ENCODE measurements around the gene SCUBE1. TPM values are rescaled to one million over a fixed set of nuclear protein-coding genes. Genes with fewer than 3 reads are reported as not detected.

SCUBE1 gene
- total RNA-seq, 1 donor from 2014 or later = 42.8 TPM

DNA sequence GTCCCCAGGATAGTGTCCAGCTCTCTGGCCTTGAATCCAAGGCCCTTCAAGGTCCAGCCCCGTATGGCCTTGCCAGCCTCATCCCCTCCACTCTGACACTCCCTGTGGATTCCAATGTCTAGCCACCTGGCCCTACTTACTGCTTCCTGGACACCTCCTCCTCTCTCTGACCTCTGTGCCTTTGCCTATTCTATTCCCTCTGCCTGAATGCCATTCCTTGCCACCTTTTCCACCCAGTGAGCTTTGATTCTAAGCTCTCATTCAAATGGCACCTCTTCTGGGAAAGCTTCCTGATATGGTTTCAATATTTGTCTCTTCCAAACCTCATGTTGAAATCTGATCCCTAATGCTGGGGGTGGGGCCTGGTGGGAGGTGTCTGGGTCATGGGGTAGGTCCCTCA lies 124.4 kb downstream of the SCUBE1 start:
- Mint-ChIP-seq H3K4me1 (ENCODE audit: unreplicated experiment) (peaks cover 2% of the 10 kb centered on the region), H3K27ac (no peak overlapping the region), H3K4me3 (no peak overlapping the region), H3K36me3 (peaks cover 3% of the 10 kb centered on the region), H3K27me3 (peaks cover 3% of the 10 kb centered on the region), H3K9me3 (no peaks in the 10 kb centered on the region)
- no peak for DNase-seq (ENCODE audit: extremely low spot score, unreplicated experiment)
- TF ChIP-seq, protein P1, sequence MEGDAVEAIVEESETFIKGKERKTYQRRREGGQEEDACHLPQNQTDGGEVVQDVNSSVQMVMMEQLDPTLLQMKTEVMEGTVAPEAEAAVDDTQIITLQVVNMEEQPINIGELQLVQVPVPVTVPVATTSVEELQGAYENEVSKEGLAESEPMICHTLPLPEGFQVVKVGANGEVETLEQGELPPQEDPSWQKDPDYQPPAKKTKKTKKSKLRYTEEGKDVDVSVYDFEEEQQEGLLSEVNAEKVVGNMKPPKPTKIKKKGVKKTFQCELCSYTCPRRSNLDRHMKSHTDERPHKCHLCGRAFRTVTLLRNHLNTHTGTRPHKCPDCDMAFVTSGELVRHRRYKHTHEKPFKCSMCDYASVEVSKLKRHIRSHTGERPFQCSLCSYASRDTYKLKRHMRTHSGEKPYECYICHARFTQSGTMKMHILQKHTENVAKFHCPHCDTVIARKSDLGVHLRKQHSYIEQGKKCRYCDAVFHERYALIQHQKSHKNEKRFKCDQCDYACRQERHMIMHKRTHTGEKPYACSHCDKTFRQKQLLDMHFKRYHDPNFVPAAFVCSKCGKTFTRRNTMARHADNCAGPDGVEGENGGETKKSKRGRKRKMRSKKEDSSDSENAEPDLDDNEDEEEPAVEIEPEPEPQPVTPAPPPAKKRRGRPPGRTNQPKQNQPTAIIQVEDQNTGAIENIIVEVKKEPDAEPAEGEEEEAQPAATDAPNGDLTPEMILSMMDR (conservative IDR thresholded peaks at IDR 0.05) = no peak

DNA sequence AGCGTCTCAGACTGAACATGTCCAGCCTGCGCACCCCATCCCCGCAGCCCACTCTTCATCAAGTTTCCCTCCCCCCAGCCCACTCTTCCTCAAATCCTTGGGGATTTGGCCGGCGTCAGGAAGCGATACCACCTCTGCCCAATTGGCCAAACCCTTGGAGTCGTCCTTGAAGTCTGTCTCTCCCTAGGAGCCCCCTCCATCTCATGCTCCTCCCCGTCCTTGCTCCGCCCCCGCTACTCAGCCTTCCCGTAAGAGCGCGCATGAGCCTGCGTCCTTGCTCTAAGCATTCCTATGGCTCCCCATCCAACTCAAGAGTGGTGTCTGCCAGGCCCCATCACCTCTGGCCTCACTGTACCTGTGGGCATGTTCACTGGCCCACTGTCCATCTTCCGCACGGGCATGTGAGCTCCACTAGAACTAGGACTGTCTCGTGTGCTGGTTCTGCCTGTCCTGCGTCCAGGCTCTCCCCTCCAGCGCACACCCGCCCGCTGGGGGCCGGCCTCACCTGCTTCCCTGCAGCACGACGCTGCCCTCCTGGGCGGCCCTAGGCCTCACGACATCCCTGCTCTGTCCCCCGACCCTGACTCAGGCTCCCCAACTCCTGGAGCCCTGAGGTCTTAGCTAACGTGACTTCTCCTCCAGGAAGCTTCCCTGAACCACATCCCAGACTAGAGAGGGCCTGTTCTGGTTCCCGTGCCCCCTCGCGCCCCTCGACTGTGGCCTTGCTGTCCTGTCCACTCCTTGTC lies 125.7 kb downstream of the SCUBE1 start:
- no peaks in the 10 kb centered on the region for H3K9me3 Mint-ChIP-seq
- H3K27ac Mint-ChIP-seq = no peak overlapping the region
- peaks cover 3% of the 10 kb centered on the region for H3K36me3 Mint-ChIP-seq
- H3K27me3 Mint-ChIP-seq = no peaks in the 10 kb centered on the region
- H3K4me1 Mint-ChIP-seq (ENCODE audit: unreplicated experiment) = peaks cover 8% of the 10 kb centered on the region
- H3K4me3 Mint-ChIP-seq = no peak overlapping the region
- DNase-seq (ENCODE audit: extremely low spot score, unreplicated experiment) = no peak
- TF ChIP-seq, protein P1 (conservative IDR thresholded peaks at IDR 0.05) = no peak

DNA sequence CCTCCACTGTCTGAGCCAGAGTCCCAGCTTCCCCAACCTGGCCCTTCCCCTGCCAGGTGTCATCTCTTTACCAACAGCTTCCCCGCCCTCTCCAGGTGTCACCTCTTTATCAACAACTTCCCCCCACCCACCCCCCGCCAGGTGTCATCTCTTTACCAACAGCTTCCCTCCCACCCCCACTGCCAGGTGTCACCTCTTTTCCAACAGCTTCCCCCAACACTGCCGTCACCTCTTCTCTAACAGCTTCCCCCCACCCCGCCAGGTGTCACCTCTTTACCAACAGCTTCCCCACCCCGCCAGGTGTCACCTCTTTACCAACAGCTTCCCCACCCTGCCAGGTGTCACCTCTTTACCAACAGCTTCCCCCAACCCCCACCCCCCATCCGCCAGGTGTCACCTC lies 126.4 kb downstream of the SCUBE1 start:
- Mint-ChIP-seq H3K4me3 (no peak overlapping the region), H3K9me3 (no peaks in the 10 kb centered on the region), H3K36me3 (peaks cover 3% of the 10 kb centered on the region), H3K4me1 (ENCODE audit: unreplicated experiment) (peaks cover 8% of the 10 kb centered on the region), H3K27me3 (no peaks in the 10 kb centered on the region), H3K27ac (no peak overlapping the region)
- DNase-seq (ENCODE audit: extremely low spot score, unreplicated experiment) = no peak
- TF ChIP-seq, protein P1 (conservative IDR thresholded peaks at IDR 0.05) = no peak

DNA sequence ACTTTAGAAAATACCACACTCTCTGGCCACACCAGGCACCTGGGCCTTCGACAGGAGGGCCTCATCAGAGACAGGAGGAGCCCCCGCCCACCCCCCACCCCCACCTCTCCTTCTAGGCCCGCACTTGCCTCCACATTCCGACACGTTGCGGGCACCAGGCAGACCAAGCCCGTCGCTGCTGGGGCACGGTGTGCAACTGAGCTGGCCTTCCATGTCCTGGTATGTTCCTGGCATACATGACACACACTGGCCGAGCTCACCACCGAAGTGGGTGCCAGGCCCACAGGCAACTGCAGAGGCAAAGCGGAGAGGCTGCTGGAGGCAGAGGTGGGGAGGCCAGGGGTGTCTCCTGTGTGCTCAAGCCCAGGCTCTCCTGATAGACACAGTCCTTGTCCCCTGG lies 129.2 kb downstream of the SCUBE1 start:
- Mint-ChIP-seq H3K27ac (no peak overlapping the region), H3K9me3 (no peaks in the 10 kb centered on the region), H3K27me3 (no peaks in the 10 kb centered on the region), H3K4me3 (no peak overlapping the region), H3K36me3 (peaks cover 3% of the 10 kb centered on the region), H3K4me1 (ENCODE audit: unreplicated experiment) (peaks cover 8% of the 10 kb centered on the region)
- DNase-seq (ENCODE audit: extremely low spot score, unreplicated experiment) = no peak
- TF ChIP-seq, protein P1 (conservative IDR thresholded peaks at IDR 0.05) = no peak

DNA sequence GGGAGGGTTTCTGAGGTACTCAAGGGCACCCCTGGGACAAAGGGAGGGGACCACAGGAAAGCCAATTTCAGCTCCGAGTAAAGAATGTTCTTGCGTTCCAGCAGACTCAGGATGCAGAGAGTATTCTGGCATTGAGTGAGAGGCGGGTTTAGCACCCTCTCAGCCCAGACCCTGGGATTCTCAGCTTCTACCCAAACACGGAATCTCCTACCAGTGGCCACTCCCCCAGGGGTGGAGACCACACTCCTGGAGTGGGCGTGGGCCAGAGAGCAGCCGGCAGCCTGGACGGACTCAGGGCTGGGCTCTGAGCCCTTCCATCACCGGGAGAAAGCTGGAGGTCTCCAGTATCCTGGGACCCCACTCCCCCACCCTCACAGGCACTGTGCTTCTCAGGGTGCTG lies 130.1 kb downstream of the SCUBE1 start:
- peaks cover 3% of the 10 kb centered on the region for H3K36me3 Mint-ChIP-seq
- TF ChIP-seq, protein P1 (conservative IDR thresholded peaks at IDR 0.05) = no peak
- no peaks in the 10 kb centered on the region for H3K27me3 Mint-ChIP-seq
- no peaks in the 10 kb centered on the region for H3K9me3 Mint-ChIP-seq
- no peak for DNase-seq (ENCODE audit: extremely low spot score, unreplicated experiment)
- peaks cover 8% of the 10 kb centered on the region for H3K4me1 Mint-ChIP-seq (ENCODE audit: unreplicated experiment)
- H3K27ac Mint-ChIP-seq = no peak overlapping the region
- no peak overlapping the region for H3K4me3 Mint-ChIP-seq
